T-helper 1 cell treated with Interleukin-12 subunit alpha and Interleukin-12 subunit beta and Interleukin-4 antibody, amounts not matched to agents 30 ng/mL and 1 ng/mL, for 36 hours (primary cell): Measurements from ENCODE around the gene COL5A1. TPM values are rescaled to one million over a fixed set of nuclear protein-coding genes. Genes with fewer than 3 reads are reported as not detected.

Experiments used
- intact Hi-C: fragments of 100-400 bp; cut with micrococcal nuclease; formaldehyde crosslinking; loops from one replicate; pipeline ENCODE4 v1.15.1; 2024
- total RNA-seq: library from RNA; stranded (reverse); gene quantifications from 2 replicates; pipeline ENCODE4 v1.2.3, GENCODE V29; 2022

Gene COL5A1
- total RNA-seq, 1 donor from 2014 or later, result 0.02 TPM

GRCh38 chr9:134783699-134784039 is 142.1 kb downstream of the COL5A1 start:
- intact Hi-C loops, result no loop called here

- intact Hi-C loops, result no loop called here
Observed at GRCh38 chr9:134784577-134785305, 143.1 kb downstream of the COL5A1 start.

DNA sequence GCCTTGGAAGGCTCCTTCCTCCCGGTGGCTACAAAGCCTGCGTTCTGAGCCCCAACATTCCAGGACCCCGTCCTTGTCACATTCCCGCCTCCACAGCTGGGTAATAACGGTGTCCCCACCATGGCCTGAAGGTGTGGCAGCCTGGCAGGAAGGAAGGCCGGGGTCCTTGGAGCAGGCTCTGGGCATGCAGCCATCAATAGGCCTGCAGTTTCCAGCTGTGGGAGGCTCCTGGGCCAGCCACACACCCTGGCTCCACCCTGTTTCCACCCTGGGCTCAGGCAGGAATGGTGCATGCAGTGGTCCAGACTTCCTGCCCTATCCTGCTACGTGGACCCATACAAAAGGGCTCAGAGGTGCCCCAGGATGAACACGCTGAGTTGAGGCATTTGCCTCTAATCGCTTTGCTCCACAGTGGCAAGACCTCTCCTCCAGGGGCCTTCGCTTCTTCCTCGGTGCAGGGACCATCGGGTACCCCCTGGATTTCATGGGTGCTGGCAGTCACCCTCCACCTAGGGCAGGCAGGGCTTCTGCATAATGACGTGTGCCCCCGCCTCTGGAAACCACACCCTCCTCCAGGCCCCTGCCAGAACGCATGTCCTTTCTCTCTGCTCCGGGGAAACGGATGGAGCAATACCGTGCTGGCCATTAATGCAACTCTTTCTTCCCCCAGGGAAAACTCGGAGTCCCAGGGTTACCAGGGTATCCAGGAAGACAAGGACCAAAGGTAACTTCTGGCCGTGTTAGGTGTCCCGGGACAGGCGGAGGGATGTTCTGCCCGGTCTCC is 143.9 kb downstream of the COL5A1 start:
- intact Hi-C loops, result no loop called here

- intact Hi-C loops, result no loop called here
Observed at GRCh38 chr9:134787601-134788531, 146.3 kb downstream of the COL5A1 start.

DNA sequence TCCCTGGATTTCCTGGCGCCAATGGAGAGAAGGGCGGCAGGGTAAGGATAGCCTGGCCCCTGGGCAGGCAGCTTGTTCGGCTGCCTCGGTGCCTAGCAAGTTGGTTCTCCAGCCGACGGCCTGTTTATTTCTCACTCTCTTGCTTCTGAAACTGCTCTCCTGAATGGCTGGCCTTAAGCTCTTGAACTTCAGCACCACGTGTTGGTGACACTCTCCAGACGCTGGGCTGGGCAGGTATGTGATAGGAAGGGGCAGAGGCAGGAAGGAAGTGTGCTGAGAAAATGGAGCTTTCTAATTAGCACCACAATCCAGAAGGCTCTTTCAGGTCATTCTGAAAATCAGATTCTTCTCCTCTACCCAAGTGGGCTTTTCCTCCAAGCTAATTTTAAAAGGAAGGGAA is 147.6 kb downstream of the COL5A1 start:
- intact Hi-C loops, result no loop called here

GRCh38 chr9:134791009-134791408 is 149.4 kb downstream of the COL5A1 start:
- intact Hi-C loops, result no loop called here

GRCh38 chr9:134792627-134793026 is 151.0 kb downstream of the COL5A1 start:
- intact Hi-C loops, result no loop called here

- intact Hi-C loops, result no loop called here
Observed at GRCh38 chr9:134793288-134794188, 151.9 kb downstream of the COL5A1 start.

GRCh38 chr9:134794663-134795370 is 153.2 kb downstream of the COL5A1 start:
- intact Hi-C loops, result no loop called here

- intact Hi-C loops, result no loop called here
Observed at GRCh38 chr9:134795446-134795845, 153.8 kb downstream of the COL5A1 start.

GRCh38 chr9:134796882-134797281 is 155.3 kb downstream of the COL5A1 start:
- intact Hi-C loops, result no loop called here

- intact Hi-C loops, result no loop called here
Observed at GRCh38 chr9:134800791-134801339, 159.3 kb downstream of the COL5A1 start.

- intact Hi-C loops, result no loop called here
Observed at GRCh38 chr9:134802216-134802795, 160.7 kb downstream of the COL5A1 start.

GRCh38 chr9:134804871-134805270 is 163.3 kb downstream of the COL5A1 start:
- intact Hi-C loops, result no loop called here

- intact Hi-C loops, result no loop called here
Observed at GRCh38 chr9:134807716-134808446, 166.3 kb downstream of the COL5A1 start.

- intact Hi-C loops, result no loop called here
Observed at GRCh38 chr9:134808447-134808792, 166.8 kb downstream of the COL5A1 start.

GRCh38 chr9:134809292-134809691 is 167.7 kb downstream of the COL5A1 start:
- intact Hi-C loops, result no loop called here

DNA sequence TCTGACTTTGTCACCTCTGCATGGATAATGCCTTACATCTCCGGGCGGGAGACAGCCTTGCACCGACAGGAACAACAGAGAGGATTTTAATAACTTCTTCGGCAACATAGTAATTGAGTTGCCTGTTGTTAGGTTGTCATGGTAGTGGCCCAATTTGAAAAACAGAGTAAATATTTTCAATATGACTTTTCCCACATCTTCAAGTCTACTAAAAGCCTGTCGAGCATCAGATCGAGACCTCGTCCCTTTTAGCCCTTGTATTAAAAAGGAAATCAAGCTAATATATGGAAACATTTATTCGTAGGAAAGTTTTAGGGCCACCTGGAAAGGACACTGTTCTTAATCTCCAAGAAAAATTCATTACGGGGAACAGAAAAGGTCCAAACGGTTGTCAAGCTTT is 168.2 kb downstream of the COL5A1 start:
- intact Hi-C loops, result no loop called here
